Upper lobe of left lung (tissue), 6 donors: ENCODE data around the gene PCBP3. TPM values are rescaled to one million over a fixed set of nuclear protein-coding genes. Genes with fewer than 3 reads are reported as not detected.

ENCODE experiments used
- ATAC-seq, 2 donors: fragments of 200-7000 bp; cut with Tn5 transposase; one replicate each; pipeline ENCODE4 v1.9.1; 2022; ENCODE audit warnings: mild to moderate bottlenecking in 2 of 2, moderate library complexity in 2 of 2; ENCODE audit not compliant: low FRiP score in 2 of 2
- DNase-seq, 2 donors: peaks; one replicate each; pipeline ENCODE4 v3.0.0-alpha.2; 2019 to 2020
- H3K27ac ChIP-seq, 4 donors: fragments of 200-600 bp; sonication (generic); one replicate each; pipeline ENCODE4 v1.5.1; 2016 to 2019
- H3K27me3 ChIP-seq, 4 donors: fragments of 200-600 bp; sonication (generic); one replicate each; pipeline ENCODE4 v1.5.1; 2017 to 2019
- H3K36me3 ChIP-seq, 4 donors: fragments of 200-600 bp; sonication (generic); one replicate each; pipeline ENCODE4 v1.5.1; 2016 to 2019
- H3K4me1 ChIP-seq, 4 donors: fragments of 200-600 bp; sonication (generic); one replicate each; pipeline ENCODE4 v1.5.1; 2018 to 2019
- H3K4me3 ChIP-seq, 4 donors: fragments of 200-600 bp; sonication (generic); one replicate each; pipeline ENCODE4 v1.5.1; 2017 to 2019; ENCODE audit warnings: mild to moderate bottlenecking in 2 of 4, moderate library complexity in 1 of 4
- H3K9me3 ChIP-seq, 4 donors: fragments of 200-600 bp; sonication (generic); one replicate each; pipeline ENCODE4 v1.5.1; 2018 to 2019
- CTCF ChIP-seq, 6 experiments: fragments of 450-650 bp in 4 of 6; fragments of 200-600 bp in 2 of 6; sonication (generic) in 2 of 6; IDR thresholded peaks; one replicate each; pipeline ENCODE4 v1.5.1; 2016 to 2019; ENCODE audit warnings: antibody characterized with exemption in 6 of 6
- EP300 ChIP-seq, 4 donors: sonication (generic); formaldehyde crosslinking; IDR thresholded peaks; one replicate each; pipeline ENCODE4 v1.5.1; 2017; ENCODE audit warnings: antibody characterized with exemption in 4 of 4, control low read depth in 2 of 4
- POLR2A ChIP-seq, 4 donors: fragments of 450-650 bp; IDR thresholded peaks; one replicate each; pipeline ENCODE4 v1.5.1; 2016 to 2017; ENCODE audit warnings: antibody characterized with exemption in 4 of 4, mild to moderate bottlenecking in 2 of 4
- POLR2AphosphoS5 ChIP-seq, 2 donors: sonication (generic); formaldehyde crosslinking; IDR thresholded peaks; one replicate each; pipeline ENCODE4 v1.5.1; 2017; ENCODE audit warnings: antibody characterized with exemption in 2 of 2
- WGBS, 2 donors: methylation state at CpG; one replicate each; pipeline ENCODE4 v1.1.5; 2017 to 2018; 5-methylcytosine and 5-hydroxymethylcytosine counted together
- total RNA-seq, 6 donors: library from RNA; depleted of rRNA in 4 of 6; stranded (reverse); fragments of >200 nt in 4 of 6; gene quantifications; one replicate each; pipeline versions ENCODE4 v1.1.0 to v1.2.1, GENCODE V29; 2016 to 2021
- donor health status: DM: no; HTN: no; CAD: no; lungs with moderate emphysema.
- donor health status: DM: no; HTN: yes; CAD: no; lungs with severe emphysema.

The PCBP3 gene
- total RNA-seq, 6 donors from 2014 or later = 0.78 to 10.5 (median 3.3) TPM

- H3K4me1 ChIP-seq = no peaks in the 10 kb centered on the region
- no peak for DNase-seq
- no peaks in the 10 kb centered on the region for H3K36me3 ChIP-seq
- TF ChIP-seq POLR2A (IDR thresholded peaks at IDR 0.05) (no peak), EP300 (IDR thresholded peaks at IDR 0.05) (no peak), POLR2AphosphoS5 (IDR thresholded peaks at IDR 0.05) (peak in 1 of 2 donors; percentile 11)
- no peak overlapping the region for H3K4me3 ChIP-seq
- no peaks in the 10 kb centered on the region for H3K9me3 ChIP-seq
- 57 to 62% methylated on average over 3 of the region's 3 CpGs for WGBS, 2 donors
- ATAC-seq = peak; percentile 66 to 85
- no peaks in the 10 kb centered on the region for H3K27me3 ChIP-seq
- H3K27ac ChIP-seq = no peak overlapping the region
Observed at GRCh38 chr21:45698493-45699184, 55.1 kb downstream of the PCBP3 start.

GRCh38 chr21:45699251-45699942, 55.9 kb downstream of the PCBP3 start:
- WGBS, 2 donors = 82 to 86% methylated on average over 7 of the region's 7 CpGs
- DNase-seq = no peak
- no peak for TF ChIP-seq CTCF (IDR thresholded peaks at IDR 0.05)
- no peak for TF ChIP-seq POLR2A (IDR thresholded peaks at IDR 0.05)
- no peak for TF ChIP-seq POLR2AphosphoS5 (IDR thresholded peaks at IDR 0.05)
- TF ChIP-seq EP300 (IDR thresholded peaks at IDR 0.05) = no peak
- Histone ChIP-seq H3K27ac (no peak overlapping the region), H3K4me3 (no peak overlapping the region), H3K4me1 (no peaks in the 10 kb centered on the region), H3K9me3 (no peaks in the 10 kb centered on the region), H3K27me3 (no peaks in the 10 kb centered on the region), H3K36me3 (no peaks in the 10 kb centered on the region)
- no peak for ATAC-seq

- DNase-seq = no peak
- no peaks in the 10 kb centered on the region for H3K27me3 ChIP-seq
- no peaks in the 10 kb centered on the region for H3K9me3 ChIP-seq
- no peaks in the 10 kb centered on the region for H3K4me1 ChIP-seq
- no peak overlapping the region for H3K27ac ChIP-seq
- H3K4me3 ChIP-seq = no peak overlapping the region
- no peak for TF ChIP-seq EP300 (IDR thresholded peaks at IDR 0.05)
- TF ChIP-seq CTCF (IDR thresholded peaks at IDR 0.05) = no peak
- TF ChIP-seq POLR2AphosphoS5 (IDR thresholded peaks at IDR 0.05) = no peak
- H3K36me3 ChIP-seq = no peaks in the 10 kb centered on the region
- no peak for ATAC-seq
- WGBS, 2 donors = 86 to 96% methylated on average over 1 of the region's 1 CpG
Observed at GRCh38 chr21:45699966-45700365, 56.4 kb downstream of the PCBP3 start.

GRCh38 chr21:45700461-45700860, 56.9 kb downstream of the PCBP3 start:
- H3K27me3 ChIP-seq = no peaks in the 10 kb centered on the region
- H3K36me3 ChIP-seq = no peaks in the 10 kb centered on the region
- H3K27ac ChIP-seq = no peak overlapping the region
- TF ChIP-seq CTCF (IDR thresholded peaks at IDR 0.05) = no peak
- H3K4me1 ChIP-seq = no peaks in the 10 kb centered on the region
- H3K4me3 ChIP-seq = no peak overlapping the region
- ATAC-seq (no peak), DNase-seq (no peak)
- 96 to 98% methylated on average over 6 of the region's 6 CpGs for WGBS, 2 donors
- H3K9me3 ChIP-seq = no peaks in the 10 kb centered on the region

GRCh38 chr21:45704311-45705108, 61.0 kb downstream of the PCBP3 start:
- Histone ChIP-seq H3K27me3 (no peaks in the 10 kb centered on the region), H3K36me3 (no peaks in the 10 kb centered on the region), H3K4me1 (no peaks in the 10 kb centered on the region), H3K9me3 (no peaks in the 10 kb centered on the region), H3K4me3 (no peak overlapping the region), H3K27ac (no peak overlapping the region)
- DNase-seq (peak in 1 of 2 donors; percentile 46), ATAC-seq (no peak)
- no peak for TF ChIP-seq POLR2AphosphoS5 (IDR thresholded peaks at IDR 0.05)
- no peak for TF ChIP-seq EP300 (IDR thresholded peaks at IDR 0.05)
- TF ChIP-seq CTCF (IDR thresholded peaks at IDR 0.05) = no peak
- TF ChIP-seq POLR2A (IDR thresholded peaks at IDR 0.05) = no peak
- WGBS, 2 donors = 64 to 67% methylated on average over 13 of the region's 13 CpGs
